ENCODE measurements around the gene MAGI2. TPM values are rescaled to one million over a fixed set of nuclear protein-coding genes. Genes with fewer than 3 reads are reported as not detected.

Gene MAGI2
- total RNA-seq, 6 experiments from 2014 or later = 7.1 to 9.8 (median 8.5) TPM

DNA sequence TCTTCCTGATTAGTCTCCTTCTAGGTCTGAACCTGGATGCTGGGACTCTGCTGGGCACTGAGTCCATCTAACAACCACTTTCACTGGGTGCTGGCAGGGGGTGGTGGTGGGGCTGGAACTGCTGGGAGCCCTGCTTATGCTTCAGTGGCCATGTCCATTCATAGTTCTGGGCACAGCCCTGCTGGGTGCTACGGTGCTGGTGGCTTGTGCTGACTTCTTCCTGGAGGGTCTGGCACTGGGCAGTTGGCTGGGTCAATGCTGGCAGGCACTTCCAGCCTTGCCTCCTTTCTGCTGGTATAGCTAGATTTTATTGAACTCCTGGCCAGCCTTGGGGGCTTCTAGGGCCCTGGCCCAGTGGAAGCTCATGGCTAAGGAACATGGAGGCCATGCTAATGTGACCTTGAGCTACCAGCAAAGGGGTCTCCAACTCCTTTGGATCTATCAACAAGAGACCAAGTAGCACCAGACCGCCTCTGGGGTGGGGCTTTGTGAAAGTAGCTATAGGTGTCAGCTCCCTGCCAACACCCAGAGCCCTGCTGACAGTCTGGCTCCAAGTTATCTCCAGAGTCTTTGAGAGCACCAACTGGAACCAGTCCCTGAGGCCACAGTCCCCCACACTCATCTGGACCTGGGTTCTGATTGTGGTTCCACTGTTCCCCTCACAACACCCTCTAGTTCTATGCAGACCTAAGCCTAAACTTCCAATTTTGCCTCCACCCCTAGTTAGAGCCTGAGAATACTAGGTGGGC is 99.6 kb downstream of the MAGI2 start:
- Mint-ChIP-seq H3K27ac (no peak overlapping the region), H3K4me3 (no peak overlapping the region), H3K4me1 (ENCODE audit: low read depth) (peaks cover 19% of the 10 kb centered on the region), H3K27me3 (ENCODE audit: insufficient read depth) (peaks cover 2% of the 10 kb centered on the region; the same call in 1 of the 2 replicates), H3K36me3 (ENCODE audit: low read depth) (no peaks in the 10 kb centered on the region; the same call in 1 of the 2 replicates), H3K9me3 (no peaks in the 10 kb centered on the region)
- no peak for DNase-seq
- TF ChIP-seq, protein P1, sequence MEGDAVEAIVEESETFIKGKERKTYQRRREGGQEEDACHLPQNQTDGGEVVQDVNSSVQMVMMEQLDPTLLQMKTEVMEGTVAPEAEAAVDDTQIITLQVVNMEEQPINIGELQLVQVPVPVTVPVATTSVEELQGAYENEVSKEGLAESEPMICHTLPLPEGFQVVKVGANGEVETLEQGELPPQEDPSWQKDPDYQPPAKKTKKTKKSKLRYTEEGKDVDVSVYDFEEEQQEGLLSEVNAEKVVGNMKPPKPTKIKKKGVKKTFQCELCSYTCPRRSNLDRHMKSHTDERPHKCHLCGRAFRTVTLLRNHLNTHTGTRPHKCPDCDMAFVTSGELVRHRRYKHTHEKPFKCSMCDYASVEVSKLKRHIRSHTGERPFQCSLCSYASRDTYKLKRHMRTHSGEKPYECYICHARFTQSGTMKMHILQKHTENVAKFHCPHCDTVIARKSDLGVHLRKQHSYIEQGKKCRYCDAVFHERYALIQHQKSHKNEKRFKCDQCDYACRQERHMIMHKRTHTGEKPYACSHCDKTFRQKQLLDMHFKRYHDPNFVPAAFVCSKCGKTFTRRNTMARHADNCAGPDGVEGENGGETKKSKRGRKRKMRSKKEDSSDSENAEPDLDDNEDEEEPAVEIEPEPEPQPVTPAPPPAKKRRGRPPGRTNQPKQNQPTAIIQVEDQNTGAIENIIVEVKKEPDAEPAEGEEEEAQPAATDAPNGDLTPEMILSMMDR (IDR thresholded peaks at IDR 0.05) = no peak

DNA sequence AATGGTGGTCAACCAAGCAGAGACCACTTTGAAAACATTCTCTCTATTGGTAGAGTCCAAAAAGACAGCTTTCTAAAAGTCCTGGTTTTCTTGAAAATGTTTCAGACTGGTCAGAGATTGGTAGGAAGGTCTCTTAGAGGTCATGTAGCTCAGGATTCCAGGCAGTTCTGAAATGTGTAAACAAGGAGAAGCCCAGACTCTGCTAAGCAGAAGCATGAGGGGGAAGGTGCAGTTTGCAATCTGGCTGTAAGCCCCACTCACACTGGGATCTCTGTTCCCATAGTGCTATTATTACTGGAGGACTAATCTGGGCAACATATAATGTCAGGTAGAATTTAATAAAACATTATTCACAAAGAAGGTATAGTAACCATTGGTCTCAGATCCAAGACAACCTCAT is 101.1 kb downstream of the MAGI2 start:
- H3K27ac Mint-ChIP-seq = no peak overlapping the region
- TF ChIP-seq, protein P1 (IDR thresholded peaks at IDR 0.05) = no peak
- DNase-seq = no peak
- H3K9me3 Mint-ChIP-seq = no peaks in the 10 kb centered on the region
- peaks cover 19% of the 10 kb centered on the region for H3K4me1 Mint-ChIP-seq (ENCODE audit: low read depth)
- H3K27me3 Mint-ChIP-seq (ENCODE audit: insufficient read depth) = peaks cover 2% of the 10 kb centered on the region; the same call in 1 of the 2 replicates
- H3K36me3 Mint-ChIP-seq (ENCODE audit: low read depth) = no peaks in the 10 kb centered on the region; the same call in 1 of the 2 replicates
- H3K4me3 Mint-ChIP-seq = no peak overlapping the region

- no peaks in the 10 kb centered on the region for H3K9me3 Mint-ChIP-seq
- no peaks in the 10 kb centered on the region for H3K36me3 Mint-ChIP-seq (ENCODE audit: low read depth)
- H3K4me3 Mint-ChIP-seq = no peak overlapping the region
- TF ChIP-seq, protein P1 (IDR thresholded peaks at IDR 0.05) = no peak
- H3K4me1 Mint-ChIP-seq (ENCODE audit: low read depth) = peaks cover 7% of the 10 kb centered on the region; the same call in 1 of the 2 replicates
- H3K27ac Mint-ChIP-seq = no peak overlapping the region
- peaks cover under 1% of the 10 kb centered on the region; the same call in 1 of the 2 replicates for H3K27me3 Mint-ChIP-seq (ENCODE audit: insufficient read depth)
- no peak for DNase-seq
Measured at GRCh38 chr7:79347351-79347750, 106.1 kb downstream of the MAGI2 start.

GRCh38 chr7:79341902-79342301 is 111.6 kb downstream of the MAGI2 start:
- Mint-ChIP-seq H3K27ac (no peak overlapping the region), H3K27me3 (ENCODE audit: insufficient read depth) (no peaks in the 10 kb centered on the region), H3K4me1 (ENCODE audit: low read depth) (peaks cover 25% of the 10 kb centered on the region), H3K4me3 (no peak overlapping the region), H3K9me3 (no peaks in the 10 kb centered on the region), H3K36me3 (ENCODE audit: low read depth) (no peaks in the 10 kb centered on the region)
- no peak for DNase-seq
- TF ChIP-seq, protein P1 (IDR thresholded peaks at IDR 0.05) = no peak

DNA sequence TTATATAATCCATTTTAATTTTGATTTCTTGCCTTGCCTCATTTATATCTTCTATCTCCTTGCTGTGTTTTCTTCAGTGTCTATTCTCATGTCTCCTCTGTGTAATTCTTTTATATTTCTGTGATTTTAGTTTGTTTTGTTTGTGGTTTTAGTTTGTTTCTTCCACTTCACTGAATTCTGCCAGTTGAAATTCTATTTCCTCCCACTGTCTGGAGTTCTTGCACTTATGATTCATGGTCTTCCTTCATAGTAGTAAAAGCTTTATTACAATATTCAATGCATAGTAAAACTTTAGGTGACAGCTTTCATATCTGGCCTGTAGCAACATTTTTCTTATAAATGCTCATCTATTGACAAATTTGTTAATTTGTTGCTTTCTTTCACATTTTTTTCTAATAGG is 113.3 kb downstream of the MAGI2 start:
- DNase-seq = no peak
- H3K27me3 Mint-ChIP-seq (ENCODE audit: insufficient read depth) = no peaks in the 10 kb centered on the region
- H3K4me3 Mint-ChIP-seq = no peak overlapping the region
- no peaks in the 10 kb centered on the region for H3K9me3 Mint-ChIP-seq
- H3K36me3 Mint-ChIP-seq (ENCODE audit: low read depth) = no peaks in the 10 kb centered on the region
- TF ChIP-seq, protein P1 (IDR thresholded peaks at IDR 0.05) = no peak
- H3K4me1 Mint-ChIP-seq (ENCODE audit: low read depth) = peaks cover 27% of the 10 kb centered on the region
- no peak overlapping the region; the same call in 1 of the 2 replicates for H3K27ac Mint-ChIP-seq

Measured in HFFc6 (cell line).